RWPE2 (cell line): ENCODE data around the gene DAD1.

ENCODE experiments used
- ATAC-seq: fragments of 200-7000 bp; cut with Tn5 transposase; 3 replicates; pipeline ENCODE4 v1.9.1; 2021; ENCODE audit warnings: low read depth
- DNase-seq: peaks from one replicate; pipeline ENCODE4 v3.0.0-alpha.2; 2020; ENCODE audit warnings: low spot score
- H3K27ac ChIP-seq: fragments of 450-650 bp; 2 replicates; pipeline ENCODE4 v1.5.1; 2017; ENCODE audit warnings: mild to moderate bottlenecking; ENCODE audit not compliant: poor library complexity, severe bottlenecking
- H3K27me3 ChIP-seq: fragments of 250-450 bp; sonication (Bioruptor Pico); 2 replicates; pipeline ENCODE4 v1.5.1; 2021; ENCODE audit warnings: mild to moderate bottlenecking, moderate library complexity; ENCODE audit not compliant: insufficient read depth, poor library complexity, severe bottlenecking
- H3K36me3 ChIP-seq: fragments of 250-450 bp; sonication (Bioruptor Pico); 2 replicates; pipeline ENCODE4 v1.5.1; 2020; ENCODE audit warnings: low read depth, mild to moderate bottlenecking, moderate library complexity
- H3K4me1 ChIP-seq: fragments of 250-450 bp; sonication (Bioruptor Pico); 2 replicates; pipeline ENCODE4 v1.5.1; 2021; ENCODE audit warnings: mild to moderate bottlenecking, moderate library complexity; ENCODE audit not compliant: insufficient read depth, poor library complexity, severe bottlenecking
- H3K4me3 ChIP-seq: fragments of 250-450 bp; sonication (Bioruptor Pico); 2 replicates; pipeline ENCODE4 v1.5.1; 2021; ENCODE audit warnings: mild to moderate bottlenecking, moderate library complexity; ENCODE audit not compliant: severe bottlenecking
- H3K9me3 ChIP-seq: fragments of 250-450 bp; sonication (Bioruptor Pico); 2 replicates; pipeline ENCODE4 v1.5.1; 2021; ENCODE audit warnings: mild to moderate bottlenecking, moderate library complexity; ENCODE audit not compliant: severe bottlenecking
- CTCF ChIP-seq: fragments of 450-650 bp; IDR thresholded peaks from one replicate; pipeline ENCODE4 v1.5.1; 2017; ENCODE audit warnings: mild to moderate bottlenecking, moderate library complexity; ENCODE audit not compliant: poor library complexity, severe bottlenecking

DAD1 gene

GRCh38 chr14:22553445-22553844, 35.6 kb downstream of the DAD1 start:
- peaks cover 29% of the 10 kb centered on the region for H3K4me1 ChIP-seq
- H3K27ac ChIP-seq, result no peak overlapping the region
- H3K36me3 ChIP-seq, result no peaks in the 10 kb centered on the region
- no peaks in the 10 kb centered on the region for H3K9me3 ChIP-seq
- H3K4me3 ChIP-seq, result no peak overlapping the region
- no peak for DNase-seq
- H3K27me3 ChIP-seq, result no peaks in the 10 kb centered on the region
- ATAC-seq, result no peak
- TF ChIP-seq CTCF, result no peak

GRCh38 chr14:22552827-22553076, 36.3 kb downstream of the DAD1 start:
- no peaks in the 10 kb centered on the region for H3K36me3 ChIP-seq
- H3K27ac ChIP-seq, result no peak overlapping the region
- peaks cover 29% of the 10 kb centered on the region for H3K4me1 ChIP-seq
- no peak overlapping the region for H3K4me3 ChIP-seq
- no peak for ATAC-seq
- H3K27me3 ChIP-seq, result no peaks in the 10 kb centered on the region
- TF ChIP-seq CTCF, result no peak
- H3K9me3 ChIP-seq, result no peaks in the 10 kb centered on the region
- DNase-seq, result no peak

GRCh38 chr14:22552001-22552826, 36.8 kb downstream of the DAD1 start:
- Histone ChIP-seq H3K36me3 (no peaks in the 10 kb centered on the region), H3K9me3 (no peaks in the 10 kb centered on the region), H3K4me3 (no peak overlapping the region), H3K27me3 (no peaks in the 10 kb centered on the region), H3K4me1 (peaks cover 29% of the 10 kb centered on the region), H3K27ac (no peak overlapping the region)
- DNase-seq (no peak), ATAC-seq (no peak)
- no peak for TF ChIP-seq CTCF

GRCh38 chr14:22551605-22551997, 37.4 kb downstream of the DAD1 start:
- DNase-seq (no peak), ATAC-seq (no peak)
- peaks cover 30% of the 10 kb centered on the region for H3K4me1 ChIP-seq
- no peaks in the 10 kb centered on the region for H3K27me3 ChIP-seq
- H3K9me3 ChIP-seq, result no peaks in the 10 kb centered on the region
- no peak for TF ChIP-seq CTCF
- no peaks in the 10 kb centered on the region for H3K36me3 ChIP-seq
- no peak overlapping the region for H3K27ac ChIP-seq
- H3K4me3 ChIP-seq, result no peak overlapping the region

- peak; percentile 17; the same call in 1 of the 3 replicates for ATAC-seq
- Histone ChIP-seq H3K4me1 (peaks cover 16% of the 10 kb centered on the region), H3K27ac (peak overlapping the region; percentile 45), H3K27me3 (no peaks in the 10 kb centered on the region), H3K9me3 (no peaks in the 10 kb centered on the region), H3K36me3 (no peaks in the 10 kb centered on the region), H3K4me3 (no peak overlapping the region)
- no peak for DNase-seq
- no peak for TF ChIP-seq CTCF
Observed at GRCh38 chr14:22549981-22550673, 38.9 kb downstream of the DAD1 start.
